Lung (tissue), 12 donors: ENCODE data around the gene FOXN3. TPM values are rescaled to one million over a fixed set of nuclear protein-coding genes. Genes with fewer than 3 reads are reported as not detected.
"Not testable (repeated sequence)": the region's sequence is repeated elsewhere in the genome, so short reads cannot be mapped to it uniquely, and the experiment has no call there.

Experiments
- ATAC-seq: fragments of 200-7000 bp; cut with Tn5 transposase; one replicate; pipeline ENCODE4 v1.9.1; 2020; ENCODE audit warnings: moderate number of reproducible peaks; ENCODE audit not compliant: insufficient read depth, low FRiP score
- DNase-seq, 3 donors: peaks; one replicate each; pipeline ENCODE4 v3.0.0-alpha.2; 2013 to 2017
- H3K27ac ChIP-seq, 2 donors: one replicate each; pipeline ENCODE4 v1.5.1; 2013; ENCODE audit warnings: mild to moderate bottlenecking in 2 of 2, moderate library complexity in 2 of 2, control low read depth in 1 of 2, inconsistent platforms in 1 of 2, low read depth in 1 of 2, low read length in 1 of 2
- H3K27me3 ChIP-seq, 3 donors: one replicate each; pipeline ENCODE4 v1.5.1; 2013; ENCODE audit warnings: low read length in 2 of 3; ENCODE audit not compliant: control insufficient read depth in 3 of 3, insufficient read depth in 3 of 3
- H3K36me3 ChIP-seq, 4 donors: one replicate each; pipeline ENCODE4 v1.5.1; 2013; ENCODE audit warnings: low read length in 4 of 4, mild to moderate bottlenecking in 1 of 4, moderate library complexity in 1 of 4; ENCODE audit not compliant: control insufficient read depth in 4 of 4, insufficient read depth in 4 of 4
- H3K4me1 ChIP-seq, 5 donors: one replicate each; pipeline ENCODE4 v1.5.1; 2013; ENCODE audit warnings: low read length in 5 of 5, mild to moderate bottlenecking in 2 of 5, moderate library complexity in 1 of 5; ENCODE audit not compliant: control insufficient read depth in 5 of 5, insufficient read depth in 5 of 5
- H3K4me3 ChIP-seq: one replicate; pipeline ENCODE4 v1.5.1; 2013; ENCODE audit warnings: mild to moderate bottlenecking, control low read depth, moderate library complexity
- H3K9ac ChIP-seq, 2 donors: one replicate each; pipeline ENCODE4 v1.5.1; 2013; ENCODE audit warnings: low read length in 2 of 2, control low read depth in 1 of 2; ENCODE audit not compliant: insufficient read depth in 1 of 2
- H3K9me3 ChIP-seq, 4 donors: one replicate each; pipeline ENCODE4 v1.5.1; 2013; ENCODE audit warnings: low read length in 3 of 4, mild to moderate bottlenecking in 1 of 4, moderate library complexity in 1 of 4; ENCODE audit not compliant: control insufficient read depth in 4 of 4, insufficient read depth in 3 of 4
- WGBS, 2 donors: extraction: QIAGEN DNeasy Blood & Tissue Kit; methylation state at CpG; one replicate each; pipeline ENCODE4 v1.1.7; 2013; 5-methylcytosine and 5-hydroxymethylcytosine counted together
- polyA plus RNA-seq, 2 donors: library from polyadenylated mRNA; stranded (reverse); fragments of 200-250 nt; gene quantifications; one replicate each; pipeline ENCODE4 v1.2.1, GENCODE V29; 2013
- total RNA-seq, 2 donors: library from RNA; depleted of rRNA in 1 of 2; stranded (reverse); fragments of >200 nt in 1 of 2; gene quantifications; one replicate each; pipeline ENCODE4 v1.2.1, GENCODE V29; 2014 to 2021
- TF ChIP-seq, protein P1 (sequence below): IDR thresholded peaks from 2 replicates; pipeline ENCODE4 v1.5.1; 2012; ENCODE audit warnings: mild to moderate bottlenecking; ENCODE audit errors: control extremely low read depth, extremely low read depth
- donor health status: control.
- donor health status: control.
- donor health status: Bipolar disorder and iron deficiency.
- donor health status: healthy.
- donor health status: DM: yes; HTN: yes; CAD: no.

The FOXN3 gene
- total and polyA plus RNA-seq, 4 donors, result 12.7 to 69.7 (median 34.9) TPM

DNA sequence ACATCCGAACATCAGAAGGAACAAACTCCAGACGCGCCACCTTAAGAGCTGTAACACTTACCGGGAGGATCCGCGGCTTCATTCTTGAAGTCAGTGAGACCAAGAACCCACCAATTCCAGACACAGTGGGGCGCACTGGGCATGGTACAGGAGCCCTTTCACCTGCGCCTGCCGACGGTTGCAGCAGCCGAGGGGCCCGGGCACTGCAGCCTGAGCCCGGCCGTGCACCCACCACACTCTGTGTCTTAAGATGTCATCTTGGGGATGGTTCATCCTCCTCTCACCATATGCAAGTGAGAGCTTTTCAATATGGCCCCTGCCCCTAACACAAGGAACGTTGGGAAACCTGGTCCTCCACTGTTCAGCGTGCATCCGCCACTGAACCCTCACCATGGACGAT, 304.3 kb downstream of the FOXN3 start:
- TF ChIP-seq, protein P1, sequence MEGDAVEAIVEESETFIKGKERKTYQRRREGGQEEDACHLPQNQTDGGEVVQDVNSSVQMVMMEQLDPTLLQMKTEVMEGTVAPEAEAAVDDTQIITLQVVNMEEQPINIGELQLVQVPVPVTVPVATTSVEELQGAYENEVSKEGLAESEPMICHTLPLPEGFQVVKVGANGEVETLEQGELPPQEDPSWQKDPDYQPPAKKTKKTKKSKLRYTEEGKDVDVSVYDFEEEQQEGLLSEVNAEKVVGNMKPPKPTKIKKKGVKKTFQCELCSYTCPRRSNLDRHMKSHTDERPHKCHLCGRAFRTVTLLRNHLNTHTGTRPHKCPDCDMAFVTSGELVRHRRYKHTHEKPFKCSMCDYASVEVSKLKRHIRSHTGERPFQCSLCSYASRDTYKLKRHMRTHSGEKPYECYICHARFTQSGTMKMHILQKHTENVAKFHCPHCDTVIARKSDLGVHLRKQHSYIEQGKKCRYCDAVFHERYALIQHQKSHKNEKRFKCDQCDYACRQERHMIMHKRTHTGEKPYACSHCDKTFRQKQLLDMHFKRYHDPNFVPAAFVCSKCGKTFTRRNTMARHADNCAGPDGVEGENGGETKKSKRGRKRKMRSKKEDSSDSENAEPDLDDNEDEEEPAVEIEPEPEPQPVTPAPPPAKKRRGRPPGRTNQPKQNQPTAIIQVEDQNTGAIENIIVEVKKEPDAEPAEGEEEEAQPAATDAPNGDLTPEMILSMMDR, result no peak
- Histone ChIP-seq H3K9me3 (no peaks in the 10 kb centered on the region), H3K9ac (no peak overlapping the region), H3K36me3 (no peaks in the 10 kb centered on the region), H3K27me3 (no peaks in the 10 kb centered on the region), H3K27ac (no peak overlapping the region), H3K4me1 (peaks cover 0 to 1% (median 0%) of the 10 kb centered on the region in 5 donors), H3K4me3 (no peak overlapping the region)
- 96% methylated on average over 18 of the region's 18 CpGs for WGBS, 2 donors
- no peak for DNase-seq
- ATAC-seq, result no peak

GRCh38 chr14:89111766-89112543, 305.1 kb downstream of the FOXN3 start:
- H3K9ac ChIP-seq, H3K9me3 ChIP-seq, H3K4me3 ChIP-seq, H3K4me1 ChIP-seq, ATAC-seq, H3K27me3 ChIP-seq, H3K27ac ChIP-seq, DNase-seq, H3K36me3 ChIP-seq: not testable (repeated sequence)
- 91% methylated on average over 21 to 22 of the region's 25 CpGs for WGBS, 2 donors

GRCh38 chr14:89111232-89111631, 305.8 kb downstream of the FOXN3 start:
- 95 to 98% methylated on average over 11 to 13 of the region's 13 CpGs for WGBS, 2 donors
- H3K36me3 ChIP-seq, H3K4me3 ChIP-seq, ATAC-seq, H3K9ac ChIP-seq, H3K9me3 ChIP-seq, DNase-seq, H3K27me3 ChIP-seq, H3K27ac ChIP-seq, H3K4me1 ChIP-seq: not testable (repeated sequence)

- Histone ChIP-seq H3K4me1 (peaks cover 0 to 3% (median 0%) of the 10 kb centered on the region in 5 donors), H3K9me3 (peaks cover 0 to under 1% (median 0%) of the 10 kb centered on the region in 4 donors), H3K9ac (no peak overlapping the region), H3K27me3 (no peaks in the 10 kb centered on the region), H3K36me3 (no peaks in the 10 kb centered on the region), H3K27ac (no peak overlapping the region), H3K4me3 (no peak overlapping the region)
- TF ChIP-seq, protein P1, result no peak
- WGBS, 2 donors, result 91% methylated on average over 9 of the region's 9 CpGs
- no peak for DNase-seq
- ATAC-seq, result no peak
Measured at GRCh38 chr14:89110110-89110509, 306.9 kb downstream of the FOXN3 start.
